SK-N-SH (cell line): Measurements from ENCODE around the gene BBS9. TPM values are rescaled to one million over a fixed set of nuclear protein-coding genes. Genes with fewer than 3 reads are reported as not detected.

Source experiments
- CTCF ChIA-PET: fragments of 300-600, 350-600 bp; formaldehyde crosslinking; extraction: SDS; loops from one replicate; lab custom pipeline; 2021; lab: Yijun Ruan, JAX
- POLR2A ChIA-PET: fragments of 350-600 bp; sonication (Branson Sonifier 250); formaldehyde crosslinking; extraction: SDS; loops from one replicate; lab custom pipeline; 2020; ENCODE audit warnings: antibody characterized with exemption, inconsistent platforms; lab: Yijun Ruan, JAX
- DNase-seq: peaks from one replicate; pipeline ENCODE4 v3.0.0; 2012
- H2AFZ ChIP-seq: fragments of 200-600 bp; sonication (generic); 2 replicates; pipeline ENCODE4 v1.8.1; 2016; ENCODE audit warnings: antibody characterized with exemption, mild to moderate bottlenecking, low read depth
- H3F3A ChIP-seq: fragments of 200-600 bp; sonication (generic); replicated peaks from 2 replicates; pipeline ENCODE3; 2016; ENCODE audit warnings: antibody characterized with exemption, mild to moderate bottlenecking; ENCODE audit not compliant: insufficient read depth
- H3K27ac ChIP-seq, 2 experiments: fragments of 200-500 bp in 1 of 2; fragments of 200-600 bp in 1 of 2; sonication (Bioruptor generic) in 1 of 2; sonication (generic), shearing (Covaris generic) in 1 of 2; 2 replicates each; pipeline versions ENCODE4 v1.5.1 to v1.6.1; 2014 to 2016; ENCODE audit warnings: low read depth in 2 of 2, inconsistent platforms in 1 of 2, low read length in 1 of 2, mild to moderate bottlenecking in 1 of 2, mixed read lengths in 1 of 2
- H3K27me3 ChIP-seq: fragments of 200-600 bp; sonication (generic), shearing (Covaris generic); 2 replicates; pipeline ENCODE4 v1.6.1; 2016; ENCODE audit warnings: mixed run types; ENCODE audit not compliant: insufficient read depth
- H3K36me3 ChIP-seq, 2 experiments: fragments of 200-500 bp in 1 of 2; fragments of 200-600 bp in 1 of 2; sonication (Bioruptor generic) in 1 of 2; sonication (generic) in 1 of 2; replicated peaks in 1 of 2; 2 replicates each; pipeline versions ENCODE3 to v1.5.1; 2014 to 2016; ENCODE audit warnings: low read length in 1 of 2, mild to moderate bottlenecking in 1 of 2; ENCODE audit not compliant: insufficient read depth in 2 of 2, control insufficient read depth in 1 of 2
- H3K4me1 ChIP-seq, 2 experiments: fragments of 200-500 bp in 1 of 2; fragments of 200-600 bp in 1 of 2; sonication (Bioruptor generic) in 1 of 2; sonication (generic), shearing (Covaris generic) in 1 of 2; 2 replicates each; pipeline versions ENCODE4 v1.5.1 to v1.6.1; 2014 to 2016; ENCODE audit warnings: low read depth in 1 of 2, low read length in 1 of 2, mixed run types in 1 of 2; ENCODE audit not compliant: insufficient read depth in 2 of 2, control insufficient read depth in 1 of 2
- H3K4me2 ChIP-seq: fragments of 200-600 bp; sonication (generic), shearing (Covaris generic); 2 replicates; pipeline ENCODE4 v1.6.1; 2017; ENCODE audit warnings: mixed run types
- H3K4me3 ChIP-seq, 2 experiments: fragments of 200-500 bp in 1 of 2; fragments of 200-600 bp in 1 of 2; sonication (Bioruptor generic) in 1 of 2; sonication (generic), shearing (Covaris generic) in 1 of 2; 2 replicates each; pipeline versions ENCODE4 v1.5.1 to v1.8.1; 2014 to 2016; ENCODE audit warnings: low read depth in 2 of 2, inconsistent platforms in 1 of 2, low read length in 1 of 2, mild to moderate bottlenecking in 1 of 2, mixed read lengths in 1 of 2, moderate library complexity in 1 of 2
- H3K79me2 ChIP-seq: fragments of 200-600 bp; sonication (generic); 2 replicates; pipeline ENCODE4 v1.8.1; 2017; ENCODE audit warnings: mild to moderate bottlenecking; ENCODE audit not compliant: insufficient read depth
- H3K9ac ChIP-seq: fragments of 200-600 bp; sonication (generic); 2 replicates; pipeline ENCODE4 v1.6.1; 2017; ENCODE audit warnings: mixed run types
- H3K9me2 ChIP-seq: fragments of 200-600 bp; sonication (generic); 2 replicates; pipeline ENCODE4 v1.6.1; 2017; ENCODE audit warnings: mixed run types
- H3K9me3 ChIP-seq: fragments of 200-600 bp; sonication (generic); 2 replicates; pipeline ENCODE4 v1.6.1; 2017; ENCODE audit warnings: mixed run types, mild to moderate bottlenecking, moderate library complexity
- H4K20me1 ChIP-seq: fragments of 200-600 bp; sonication (generic); 2 replicates; pipeline ENCODE4 v1.6.1; 2017; ENCODE audit warnings: mild to moderate bottlenecking, mixed run types; ENCODE audit not compliant: insufficient read depth
- CHD2 ChIP-seq: fragments of 150-350 bp; IDR thresholded peaks from 2 replicates; pipeline ENCODE4 v1.6.1; 2018; ENCODE audit warnings: low read length; ENCODE audit not compliant: partially characterized antibody
- ELF1 ChIP-seq: IDR thresholded peaks from 2 replicates; pipeline ENCODE4 v1.4.0; 2012
- EP300 ChIP-seq, 2 experiments: IDR thresholded peaks; 2 replicates each; pipeline versions ENCODE4 v1.4.0 to v1.6.1; 2012; ENCODE audit warnings: borderline replicate concordance in 1 of 2, low read depth in 1 of 2, low read length in 1 of 2
- EZH2phosphoT487 ChIP-seq: fragments of 200-600 bp; sonication (generic); IDR thresholded peaks from 2 replicates; pipeline ENCODE4 v1.6.1; 2017; ENCODE audit warnings: low read depth, mixed run types, mild to moderate bottlenecking, antibody characterized with exemption, moderate library complexity, borderline replicate concordance
- FOSL2 ChIP-seq: IDR thresholded peaks from 2 replicates; pipeline ENCODE4 v1.4.0; 2012; ENCODE audit warnings: low read depth, mild to moderate bottlenecking, moderate library complexity, borderline replicate concordance
- GABPA ChIP-seq: IDR thresholded peaks from 2 replicates; pipeline ENCODE4 v1.4.0; 2012; ENCODE audit warnings: low read depth, mild to moderate bottlenecking
- GATA2 ChIP-seq: sonication (generic); formaldehyde crosslinking; IDR thresholded peaks from 2 replicates; pipeline ENCODE4 v1.5.0; 2020; ENCODE audit warnings: mild to moderate bottlenecking, missing genetic modification reagents
- JUND ChIP-seq: IDR thresholded peaks from 2 replicates; pipeline ENCODE4 v1.4.0; 2012
- MEF2A ChIP-seq: IDR thresholded peaks from 2 replicates; pipeline ENCODE4 v1.4.0; 2012; ENCODE audit warnings: low read depth, borderline replicate concordance
- MXI1 ChIP-seq: IDR thresholded peaks from 2 replicates; pipeline ENCODE4 v1.6.1; 2012; ENCODE audit warnings: mild to moderate bottlenecking, low read depth, low read length, improper control_type of control experiment
- POLR2AphosphoS5 ChIP-seq: IDR thresholded peaks from 2 replicates; pipeline ENCODE4 v1.6.1; 2012; ENCODE audit warnings: low read depth, low read length
- RAD21 ChIP-seq: IDR thresholded peaks from 2 replicates; pipeline ENCODE4 v1.6.1; 2012; ENCODE audit warnings: mild to moderate bottlenecking, low read length
- RFX5 ChIP-seq: IDR thresholded peaks from 2 replicates; pipeline ENCODE4 v1.6.1; 2012; ENCODE audit warnings: mild to moderate bottlenecking, improper control_type of control experiment, low read length
- RXRA ChIP-seq: IDR thresholded peaks from 2 replicates; pipeline ENCODE4 v1.4.0; 2012; ENCODE audit warnings: low read depth, mild to moderate bottlenecking, borderline replicate concordance
- SIN3A ChIP-seq: IDR thresholded peaks from 2 replicates; pipeline ENCODE4 v1.6.1; 2012; ENCODE audit warnings: low read depth, mild to moderate bottlenecking, low read length, moderate library complexity, borderline replicate concordance
- TCF12 ChIP-seq: IDR thresholded peaks from 2 replicates; pipeline ENCODE4 v1.4.0; 2012
- USF2 ChIP-seq: fragments of 150-350 bp; IDR thresholded peaks from 2 replicates; pipeline ENCODE4 v1.6.1; 2017; ENCODE audit warnings: antibody characterized with exemption, low read length, low read depth, borderline replicate concordance
- YY1 ChIP-seq: IDR thresholded peaks from 2 replicates; pipeline ENCODE4 v1.4.0; 2012; ENCODE audit warnings: low read depth, mild to moderate bottlenecking
- WGBS: methylation state at CpG from one replicate; pipeline ENCODE4 v1.1.6; 2017; ENCODE audit warnings: low lambda C conversion rate; 5-methylcytosine and 5-hydroxymethylcytosine counted together
- polyA plus RNA-seq, 3 experiments: library from polyadenylated mRNA; depleted of rRNA; stranded (reverse); fragments of >200 nt; gene quantifications; 2 replicates each; pipeline ENCODE4 v1.2.3, GENCODE V29; 2012

BBS9 gene
- polyA plus RNA-seq, 1 of the 3 experiments (the other 2 are of a cell fraction) = 7.5 TPM

GRCh38 chr7:33388332-33388731, 259.0 kb downstream of the BBS9 start:
- TF ChIP-seq ELF1 (no peak), RFX5 (no peak), MEF2A (peak; percentile 62; the same call in 1 of the 2 replicates), FOSL2 (0 out of 2 replicates have a peak, but pooled peaks have one; percentile 1)
- Histone ChIP-seq H3K36me3 (peaks cover 0 to 4% of the 10 kb centered on the region in 2 experiments), H3K9me3 (no peaks in the 10 kb centered on the region), H2AFZ (no peak overlapping the region), H3K27me3 (no peaks in the 10 kb centered on the region), H3K79me2 (no peaks in the 10 kb centered on the region), H3K27ac (no peak overlapping the region; a peak in 1 of 4 replicates), H3K4me2 (no peak overlapping the region), H3K9me2 (no peaks in the 10 kb centered on the region), H4K20me1 (no peaks in the 10 kb centered on the region), H3K9ac (no peak overlapping the region), H3K4me3 (no peak overlapping the region), H3K4me1 (peaks cover 0 to 4% of the 10 kb centered on the region in 2 experiments; a peak in 2 of 4 replicates), H3F3A (no peaks in the 10 kb centered on the region)
- 85% methylated on average over 3 of the region's 3 CpGs for WGBS
- DNase-seq = no peak
- POLR2A ChIA-PET = no interaction called here
- CTCF ChIA-PET = interaction anchor here (0.6 kb wide), 1 partner anchor 99 kb away, joined by 3 read pairs; no protein-coding TSS in a partner anchor

- H3F3A ChIP-seq = no peaks in the 10 kb centered on the region
- H3K4me3 ChIP-seq = no peak overlapping the region
- no peak for DNase-seq
- H2AFZ ChIP-seq = no peak overlapping the region
- TF ChIP-seq CHD2 (no peak), RAD21 (no peak), POLR2AphosphoS5 (no peak), GATA2 (no peak), MXI1 (no peak), RXRA (no peak), YY1 (no peak), GABPA (no peak), EZH2phosphoT487 (no peak), EP300 (IDR thresholded peaks at IDR 0.05; ENCODE audit: borderline replicate concordance in 1 of 2, low read depth in 1 of 2, low read length in 1 of 2) (no peak), TCF12 (no peak), JUND (no peak), SIN3A (no peak), USF2 (no peak)
- no peaks in the 10 kb centered on the region for H4K20me1 ChIP-seq
- 85% methylated on average over 1 of the region's 1 CpG for WGBS
- POLR2A ChIA-PET = no interaction called here
- no peak overlapping the region for H3K27ac ChIP-seq
- no peak overlapping the region for H3K4me2 ChIP-seq
- CTCF ChIA-PET = no interaction called here
- H3K36me3 ChIP-seq = no peaks in the 10 kb centered on the region
- H3K4me1 ChIP-seq = peaks cover 0 to 4% of the 10 kb centered on the region in 2 experiments; a peak in 2 of 4 replicates
- H3K9me3 ChIP-seq = no peaks in the 10 kb centered on the region
- H3K27me3 ChIP-seq = no peaks in the 10 kb centered on the region
- H3K9ac ChIP-seq = no peak overlapping the region
- no peaks in the 10 kb centered on the region for H3K79me2 ChIP-seq
- H3K9me2 ChIP-seq = no peaks in the 10 kb centered on the region
These were observed 262.8 kb downstream of the BBS9 start for GRCh38 chr7:33392148-33392547.
